ENCODE results near the gene SSNA1.

- TF ChIP-seq CTCF (IDR thresholded peaks at IDR 0.05) (no peak), POLR2A (IDR thresholded peaks at IDR 0.05) (no peak)
Measured at GRCh38 chr9:137188086-137188489, 388 bp upstream of the SSNA1 start.

All from tibial nerve (tissue), 3 donors.